ENCODE results near the gene FERMT3.

DNA sequence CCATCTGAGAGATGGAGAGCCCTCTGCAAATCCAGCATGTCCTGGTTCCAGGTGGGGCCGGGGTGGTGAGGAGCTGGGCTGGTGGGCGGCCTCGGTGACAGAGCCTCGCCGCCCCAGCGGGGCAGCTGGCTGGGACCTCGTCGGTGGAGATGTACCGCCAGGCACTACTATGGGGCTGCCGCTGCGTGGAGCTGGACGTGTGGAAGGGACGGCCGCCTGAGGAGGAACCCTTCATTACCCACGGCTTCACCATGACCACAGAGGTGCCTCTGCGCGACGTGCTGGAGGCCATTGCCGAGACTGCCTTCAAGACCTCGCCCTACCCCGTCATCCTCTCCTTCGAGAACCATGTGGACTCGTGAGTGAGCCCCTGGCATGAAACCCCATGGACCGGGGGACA, 51.8 kb downstream of the FERMT3 start:
- TF ChIP-seq, protein P1, sequence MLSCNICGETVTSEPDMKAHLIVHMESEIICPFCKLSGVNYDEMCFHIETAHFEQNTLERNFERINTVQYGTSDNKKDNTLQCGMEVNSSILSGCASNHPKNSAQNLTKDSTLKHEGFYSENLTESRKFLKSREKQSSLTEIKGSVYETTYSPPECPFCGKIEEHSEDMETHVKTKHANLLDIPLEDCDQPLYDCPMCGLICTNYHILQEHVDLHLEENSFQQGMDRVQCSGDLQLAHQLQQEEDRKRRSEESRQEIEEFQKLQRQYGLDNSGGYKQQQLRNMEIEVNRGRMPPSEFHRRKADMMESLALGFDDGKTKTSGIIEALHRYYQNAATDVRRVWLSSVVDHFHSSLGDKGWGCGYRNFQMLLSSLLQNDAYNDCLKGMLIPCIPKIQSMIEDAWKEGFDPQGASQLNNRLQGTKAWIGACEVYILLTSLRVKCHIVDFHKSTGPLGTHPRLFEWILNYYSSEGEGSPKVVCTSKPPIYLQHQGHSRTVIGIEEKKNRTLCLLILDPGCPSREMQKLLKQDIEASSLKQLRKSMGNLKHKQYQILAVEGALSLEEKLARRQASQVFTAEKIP (CRISPR knock-in tag; IDR thresholded peaks at IDR 0.05; ENCODE audit: borderline replicate concordance): no peak
- no peak for TF ChIP-seq NFYB (CRISPR knock-in tag; IDR thresholded peaks at IDR 0.05)
- TF ChIP-seq, protein P2, sequence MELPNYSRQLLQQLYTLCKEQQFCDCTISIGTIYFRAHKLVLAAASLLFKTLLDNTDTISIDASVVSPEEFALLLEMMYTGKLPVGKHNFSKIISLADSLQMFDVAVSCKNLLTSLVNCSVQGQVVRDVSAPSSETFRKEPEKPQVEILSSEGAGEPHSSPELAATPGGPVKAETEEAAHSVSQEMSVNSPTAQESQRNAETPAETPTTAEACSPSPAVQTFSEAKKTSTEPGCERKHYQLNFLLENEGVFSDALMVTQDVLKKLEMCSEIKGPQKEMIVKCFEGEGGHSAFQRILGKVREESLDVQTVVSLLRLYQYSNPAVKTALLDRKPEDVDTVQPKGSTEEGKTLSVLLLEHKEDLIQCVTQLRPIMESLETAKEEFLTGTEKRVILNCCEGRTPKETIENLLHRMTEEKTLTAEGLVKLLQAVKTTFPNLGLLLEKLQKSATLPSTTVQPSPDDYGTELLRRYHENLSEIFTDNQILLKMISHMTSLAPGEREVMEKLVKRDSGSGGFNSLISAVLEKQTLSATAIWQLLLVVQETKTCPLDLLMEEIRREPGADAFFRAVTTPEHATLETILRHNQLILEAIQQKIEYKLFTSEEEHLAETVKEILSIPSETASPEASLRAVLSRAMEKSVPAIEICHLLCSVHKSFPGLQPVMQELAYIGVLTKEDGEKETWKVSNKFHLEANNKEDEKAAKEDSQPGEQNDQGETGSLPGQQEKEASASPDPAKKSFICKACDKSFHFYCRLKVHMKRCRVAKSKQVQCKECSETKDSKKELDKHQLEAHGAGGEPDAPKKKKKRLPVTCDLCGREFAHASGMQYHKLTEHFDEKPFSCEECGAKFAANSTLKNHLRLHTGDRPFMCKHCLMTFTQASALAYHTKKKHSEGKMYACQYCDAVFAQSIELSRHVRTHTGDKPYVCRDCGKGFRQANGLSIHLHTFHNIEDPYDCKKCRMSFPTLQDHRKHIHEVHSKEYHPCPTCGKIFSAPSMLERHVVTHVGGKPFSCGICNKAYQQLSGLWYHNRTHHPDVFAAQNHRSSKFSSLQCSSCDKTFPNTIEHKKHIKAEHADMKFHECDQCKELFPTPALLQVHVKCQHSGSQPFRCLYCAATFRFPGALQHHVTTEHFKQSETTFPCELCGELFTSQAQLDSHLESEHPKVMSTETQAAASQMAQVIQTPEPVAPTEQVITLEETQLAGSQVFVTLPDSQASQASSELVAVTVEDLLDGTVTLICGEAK (IDR thresholded peaks at IDR 0.05): no peak
- TF ChIP-seq, protein P2 (CRISPR knock-in tag; IDR thresholded peaks at IDR 0.05): no peak
